ENCODE measurements around the gene RAB38. TPM values are rescaled to one million over a fixed set of nuclear protein-coding genes. Genes with fewer than 3 reads are reported as not detected.

The RAB38 gene
- total RNA-seq, 1 donor from 2014 or later: 2.2 TPM

DNA sequence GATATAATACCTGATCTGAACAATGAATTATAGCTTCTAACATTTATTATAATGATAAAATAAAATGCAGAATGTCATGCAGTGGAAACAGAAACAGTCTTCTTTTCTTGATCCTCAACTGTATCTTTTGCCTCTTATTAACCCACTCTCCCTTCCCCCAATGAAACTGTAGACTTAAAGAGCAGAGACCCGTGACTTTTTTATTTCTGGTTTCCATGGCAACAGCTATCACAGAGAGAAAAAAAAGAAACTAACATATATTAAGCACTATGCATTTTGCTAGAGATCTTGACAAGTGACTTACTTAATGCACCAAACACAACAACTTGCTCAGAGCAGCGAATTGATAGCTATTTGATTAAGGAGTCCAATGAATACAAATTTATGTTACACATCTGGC, 69.3 kb downstream of the RAB38 start:
- Mint-ChIP-seq H3K36me3 (ENCODE audit: low read depth) (no peaks in the 10 kb centered on the region), H3K27ac (no peak overlapping the region), H3K9me3 (no peaks in the 10 kb centered on the region), H3K27me3 (peaks cover 15% of the 10 kb centered on the region), H3K4me1 (no peaks in the 10 kb centered on the region), H3K4me3 (no peak overlapping the region)
- intact Hi-C loops (cut with micrococcal nuclease): loop anchor here (10.0 kb wide), 1 partner anchor 179 kb away; no protein-coding TSS in a partner anchor
- DNase-seq: no peak

- Mint-ChIP-seq H3K9me3 (no peaks in the 10 kb centered on the region), H3K4me3 (no peak overlapping the region), H3K27ac (no peak overlapping the region), H3K27me3 (peaks cover 17% of the 10 kb centered on the region), H3K4me1 (no peaks in the 10 kb centered on the region), H3K36me3 (ENCODE audit: low read depth) (no peaks in the 10 kb centered on the region)
- intact Hi-C loops (cut with micrococcal nuclease): loop anchor here (10.0 kb wide), 1 partner anchor 179 kb away; no protein-coding TSS in a partner anchor
- no peak for DNase-seq
Observed at GRCh38 chr11:88105526-88105925, 69.7 kb downstream of the RAB38 start.

DNA sequence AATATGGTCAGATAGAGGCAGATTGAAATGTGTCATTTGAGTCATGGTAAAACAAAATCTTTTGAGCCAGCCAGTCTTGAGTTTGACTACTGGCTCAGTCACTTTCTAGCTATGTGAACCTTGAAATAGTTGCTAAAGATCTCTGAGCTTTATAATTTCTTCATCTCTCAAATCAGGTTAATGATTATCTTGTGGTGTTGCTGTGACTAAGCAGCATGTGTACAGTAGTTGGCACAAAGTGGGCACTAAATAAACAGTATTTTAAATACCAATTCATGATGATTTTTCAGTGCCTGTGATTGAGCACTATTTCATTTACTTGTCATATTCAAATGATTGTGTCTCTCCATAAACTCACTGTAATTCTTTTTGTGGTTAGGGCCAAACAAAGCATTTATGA, 70.8 kb downstream of the RAB38 start:
- Mint-ChIP-seq H3K9me3 (no peaks in the 10 kb centered on the region), H3K4me1 (no peaks in the 10 kb centered on the region), H3K27ac (no peak overlapping the region), H3K36me3 (ENCODE audit: low read depth) (no peaks in the 10 kb centered on the region), H3K27me3 (peaks cover 20% of the 10 kb centered on the region), H3K4me3 (no peak overlapping the region)
- DNase-seq: no peak
- intact Hi-C loops (cut with micrococcal nuclease): loop anchor here (5.0 to 10.0 kb wide), 2 partner anchors 68 to 180 kb away; no protein-coding TSS in a partner anchor

DNA sequence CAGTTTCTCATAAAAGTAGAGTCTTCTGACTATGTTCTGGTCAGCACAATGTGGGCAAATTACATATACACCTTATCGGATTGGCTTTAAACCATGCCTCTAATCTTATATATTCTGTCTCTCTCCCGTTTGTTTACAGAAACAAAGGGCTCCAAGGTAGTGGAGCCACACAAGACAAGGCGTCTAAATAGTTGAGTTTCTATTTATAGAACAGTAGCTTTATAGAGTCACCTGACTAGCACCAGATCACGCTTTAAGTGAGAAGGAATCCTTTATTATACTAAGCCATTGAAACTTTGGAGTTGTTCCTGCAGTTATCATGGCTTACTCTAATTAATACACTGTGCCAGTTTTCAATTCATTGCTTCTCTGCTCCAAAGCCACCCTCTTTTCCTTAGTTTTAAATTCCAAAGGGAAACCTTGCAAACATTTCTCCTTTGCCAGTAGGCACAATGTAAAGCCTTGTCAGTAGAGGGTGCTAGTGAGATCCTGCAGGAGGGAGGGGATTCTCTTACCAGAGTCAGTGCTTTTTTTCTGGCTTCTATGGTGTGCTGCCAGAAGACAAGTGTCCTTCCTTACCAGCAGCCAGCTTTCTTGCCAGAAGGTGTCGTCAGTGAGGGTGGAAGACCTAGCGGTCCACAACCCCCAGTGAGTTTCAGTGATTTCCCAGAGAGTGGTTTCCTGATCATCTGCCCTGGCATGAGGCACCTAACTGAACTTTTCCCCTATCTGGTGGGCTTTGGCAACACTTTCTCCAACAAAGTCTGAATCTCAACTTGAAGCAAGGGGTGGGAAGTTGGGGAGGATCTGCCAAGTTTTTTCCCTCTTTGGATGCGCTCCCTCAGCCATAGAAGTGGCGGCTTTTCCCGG, 71.7 kb downstream of the RAB38 start:
- H3K9me3 Mint-ChIP-seq: no peaks in the 10 kb centered on the region
- intact Hi-C loops (cut with micrococcal nuclease): loop anchor here (1.0 to 10.0 kb wide), 3 partner anchors 69 to 441 kb away; no protein-coding TSS in a partner anchor
- peaks cover 20% of the 10 kb centered on the region for H3K27me3 Mint-ChIP-seq
- no peak overlapping the region for H3K27ac Mint-ChIP-seq
- peak; percentile 80 for DNase-seq
- H3K4me1 Mint-ChIP-seq: no peaks in the 10 kb centered on the region
- no peak overlapping the region for H3K4me3 Mint-ChIP-seq
- no peaks in the 10 kb centered on the region for H3K36me3 Mint-ChIP-seq (ENCODE audit: low read depth)

GRCh38 chr11:88102598-88102934, 72.7 kb downstream of the RAB38 start:
- intact Hi-C loops (cut with micrococcal nuclease): loop anchor here (5.0 to 10.0 kb wide), 2 partner anchors 70 to 182 kb away; no protein-coding TSS in a partner anchor
- H3K27me3 Mint-ChIP-seq: peaks cover 15% of the 10 kb centered on the region
- H3K4me1 Mint-ChIP-seq: no peaks in the 10 kb centered on the region

GRCh38 chr11:88101881-88102597, 73.2 kb downstream of the RAB38 start:
- no peak overlapping the region for H3K27ac Mint-ChIP-seq
- no peaks in the 10 kb centered on the region for H3K36me3 Mint-ChIP-seq (ENCODE audit: low read depth)
- intact Hi-C loops (cut with micrococcal nuclease): loop anchor here (5.0 to 10.0 kb wide), 2 partner anchors 70 to 183 kb away; no protein-coding TSS in a partner anchor
- no peaks in the 10 kb centered on the region for H3K9me3 Mint-ChIP-seq
- H3K27me3 Mint-ChIP-seq: peaks cover 13% of the 10 kb centered on the region
- H3K4me1 Mint-ChIP-seq: no peaks in the 10 kb centered on the region
- H3K4me3 Mint-ChIP-seq: no peak overlapping the region
- DNase-seq: no peak

More at GRCh38 chr11:88102598-88102934, 72.7 kb downstream of the RAB38 start:
- no peak overlapping the region for H3K27ac Mint-ChIP-seq
- no peak for DNase-seq
- no peak overlapping the region for H3K4me3 Mint-ChIP-seq
- H3K9me3 Mint-ChIP-seq: no peaks in the 10 kb centered on the region
- H3K36me3 Mint-ChIP-seq (ENCODE audit: low read depth): no peaks in the 10 kb centered on the region

DNA sequence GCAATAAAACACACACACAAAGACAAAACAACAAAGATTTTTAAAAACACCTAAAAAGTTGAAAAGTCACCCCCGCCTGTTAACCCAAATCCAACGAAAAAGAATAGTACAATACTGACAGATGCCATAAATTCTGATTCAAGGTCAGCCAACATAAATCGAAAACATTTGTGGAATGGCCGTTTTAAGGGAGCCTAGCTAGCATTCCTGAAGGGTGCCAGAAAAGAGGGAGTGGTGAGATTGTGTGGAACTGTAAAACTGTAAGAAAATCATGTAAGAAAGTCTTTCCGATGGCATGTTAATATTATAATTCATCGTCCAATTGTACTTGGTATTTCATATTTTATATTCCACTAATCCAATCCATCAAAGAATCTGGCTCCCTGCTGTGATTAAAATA, 75.1 kb downstream of the RAB38 start:
- Mint-ChIP-seq H3K4me3 (no peak overlapping the region), H3K27me3 (peaks cover 7% of the 10 kb centered on the region), H3K36me3 (ENCODE audit: low read depth) (no peaks in the 10 kb centered on the region), H3K4me1 (no peaks in the 10 kb centered on the region), H3K9me3 (no peaks in the 10 kb centered on the region), H3K27ac (no peak overlapping the region)
- no peak for DNase-seq
- intact Hi-C loops (cut with micrococcal nuclease): loop anchor here (5.0 to 10.0 kb wide), 2 partner anchors 72 to 185 kb away; no protein-coding TSS in a partner anchor

GRCh38 chr11:88098289-88098688, 77.0 kb downstream of the RAB38 start:
- H3K27ac Mint-ChIP-seq: no peak overlapping the region
- H3K4me1 Mint-ChIP-seq: no peaks in the 10 kb centered on the region
- H3K27me3 Mint-ChIP-seq: peaks cover 7% of the 10 kb centered on the region
- H3K4me3 Mint-ChIP-seq: no peak overlapping the region
- no peaks in the 10 kb centered on the region for H3K9me3 Mint-ChIP-seq
- no peaks in the 10 kb centered on the region for H3K36me3 Mint-ChIP-seq (ENCODE audit: low read depth)
- intact Hi-C loops (cut with micrococcal nuclease): no loop called here
- DNase-seq: no peak

GRCh38 chr11:88089134-88089533, 86.1 kb downstream of the RAB38 start:
- Mint-ChIP-seq H3K9me3 (no peaks in the 10 kb centered on the region), H3K27ac (no peak overlapping the region), H3K4me1 (no peaks in the 10 kb centered on the region), H3K4me3 (no peak overlapping the region), H3K36me3 (ENCODE audit: low read depth) (no peaks in the 10 kb centered on the region), H3K27me3 (peaks cover 10% of the 10 kb centered on the region)
- DNase-seq: no peak
- intact Hi-C loops (cut with micrococcal nuclease): no loop called here

DNA sequence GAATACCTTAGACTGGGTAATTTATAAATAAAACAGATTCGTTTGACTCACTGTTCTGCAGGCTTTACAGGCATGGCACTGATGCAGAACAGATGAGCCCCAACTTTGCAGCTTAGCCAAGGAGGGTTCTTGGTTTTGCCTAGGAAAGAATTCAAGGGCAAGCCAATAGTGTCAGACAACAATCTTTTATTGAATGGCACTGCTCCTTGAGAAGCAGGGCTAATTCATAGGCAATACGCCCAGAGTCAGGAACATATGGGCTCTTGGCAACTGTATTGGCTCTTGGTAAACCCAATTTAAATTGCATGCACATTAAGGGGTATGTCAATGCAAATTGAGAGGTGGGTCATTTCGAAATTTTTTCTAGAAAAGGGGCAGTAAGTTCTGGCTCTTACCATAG, 87.9 kb downstream of the RAB38 start:
- Mint-ChIP-seq H3K4me1 (no peaks in the 10 kb centered on the region), H3K27me3 (peaks cover 12% of the 10 kb centered on the region), H3K9me3 (no peaks in the 10 kb centered on the region), H3K27ac (no peak overlapping the region), H3K4me3 (no peak overlapping the region), H3K36me3 (ENCODE audit: low read depth) (no peaks in the 10 kb centered on the region)
- intact Hi-C loops (cut with micrococcal nuclease): no loop called here
- no peak for DNase-seq

DNA sequence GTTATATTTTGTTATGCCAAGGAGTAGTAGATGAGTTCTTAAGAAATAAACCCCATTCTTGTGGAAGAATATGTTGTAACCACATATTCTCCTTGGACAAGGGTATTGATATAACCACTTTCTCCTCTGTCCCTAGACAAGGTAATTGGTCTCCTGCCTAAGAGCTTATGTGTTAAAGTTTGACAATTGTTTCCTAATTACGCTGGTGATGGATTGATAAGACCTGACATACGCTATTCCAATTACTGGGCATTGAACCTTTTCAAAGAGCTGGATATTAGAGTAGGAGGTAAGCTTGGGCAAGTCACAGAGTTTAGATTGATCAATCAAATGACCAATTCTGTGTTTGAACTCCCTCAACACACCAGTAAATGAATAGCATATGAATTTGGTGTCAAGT, 88.9 kb downstream of the RAB38 start:
- H3K27ac Mint-ChIP-seq: no peak overlapping the region
- no peak overlapping the region for H3K4me3 Mint-ChIP-seq
- no peak for DNase-seq
- H3K27me3 Mint-ChIP-seq: peaks cover 10% of the 10 kb centered on the region
- H3K36me3 Mint-ChIP-seq (ENCODE audit: low read depth): no peaks in the 10 kb centered on the region
- H3K4me1 Mint-ChIP-seq: no peaks in the 10 kb centered on the region
- intact Hi-C loops (cut with micrococcal nuclease): no loop called here
- H3K9me3 Mint-ChIP-seq: no peaks in the 10 kb centered on the region

DNA sequence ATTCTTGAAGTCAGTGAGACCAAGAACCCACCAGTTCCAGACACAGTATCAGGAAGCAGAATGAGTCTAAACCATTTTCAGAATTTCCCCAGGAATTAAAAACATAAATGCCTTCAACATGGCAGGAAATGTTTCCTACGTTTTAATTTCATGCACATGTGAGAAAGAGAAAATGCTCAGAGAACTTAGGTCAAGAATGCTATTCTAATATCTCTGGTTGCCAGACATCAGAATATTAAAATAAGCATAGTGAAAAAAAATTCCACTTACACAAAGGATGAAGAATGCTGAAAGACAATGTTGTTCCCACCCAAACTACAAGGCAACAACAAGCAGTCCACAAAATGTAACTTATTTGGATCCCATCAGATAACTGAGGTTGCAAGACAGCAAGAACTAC, 104.8 kb downstream of the RAB38 start:
- no peak overlapping the region for H3K4me3 Mint-ChIP-seq
- no peak overlapping the region for H3K27ac Mint-ChIP-seq
- no peak for DNase-seq
- H3K4me1 Mint-ChIP-seq: no peaks in the 10 kb centered on the region
- H3K36me3 Mint-ChIP-seq (ENCODE audit: low read depth): no peaks in the 10 kb centered on the region
- no peaks in the 10 kb centered on the region for H3K27me3 Mint-ChIP-seq
- H3K9me3 Mint-ChIP-seq: no peaks in the 10 kb centered on the region
- intact Hi-C loops (cut with micrococcal nuclease): no loop called here

DNA sequence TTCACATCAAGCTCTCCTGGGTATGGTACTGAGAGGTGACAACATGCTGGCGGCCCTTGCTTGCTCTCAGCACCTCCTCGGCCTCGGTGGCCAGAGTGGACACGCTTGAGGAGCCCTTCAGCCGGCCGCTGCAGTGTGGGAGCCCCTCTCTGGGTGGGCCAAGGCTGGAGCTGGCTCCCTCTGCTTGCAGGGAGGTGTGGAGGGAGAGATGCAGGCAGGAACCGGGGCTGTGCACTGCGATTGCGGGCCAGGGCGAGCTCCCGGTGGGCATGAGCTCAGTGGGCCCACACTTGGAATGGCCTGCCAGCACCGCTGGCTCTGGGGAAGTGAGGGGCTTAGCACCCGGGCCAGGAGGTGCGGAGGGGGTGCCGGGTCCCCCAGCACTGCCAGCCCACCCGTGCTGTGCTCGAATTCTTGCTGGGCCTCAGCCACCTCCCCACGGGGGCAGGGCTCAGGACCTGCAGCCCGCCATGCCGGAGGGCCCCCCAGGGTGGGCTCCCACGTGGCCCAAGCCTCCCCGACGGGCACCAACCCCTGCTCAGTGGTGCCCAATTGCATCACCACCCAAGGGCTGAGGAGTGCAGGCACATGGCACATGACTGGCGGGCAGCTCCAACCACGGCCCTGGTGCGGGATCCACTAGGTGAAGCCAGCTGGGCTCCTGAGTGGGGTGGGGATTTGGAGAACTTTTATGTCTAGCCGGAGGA, 106.2 kb downstream of the RAB38 start:
- no peaks in the 10 kb centered on the region for H3K36me3 Mint-ChIP-seq (ENCODE audit: low read depth)
- H3K9me3 Mint-ChIP-seq: no peaks in the 10 kb centered on the region
- H3K27ac Mint-ChIP-seq: no peak overlapping the region
- no peak overlapping the region for H3K4me3 Mint-ChIP-seq
- peak; percentile 40 for DNase-seq
- intact Hi-C loops (cut with micrococcal nuclease): no loop called here
- no peaks in the 10 kb centered on the region for H3K4me1 Mint-ChIP-seq
- no peaks in the 10 kb centered on the region for H3K27me3 Mint-ChIP-seq
